T1000 (cell line): Measurements from ENCODE around the gene ABR.

Experiments
- DNase-seq: peaks from one replicate; lab custom pipeline; 2025; ENCODE audit warnings: mixed read lengths; lab: John Stamatoyannopoulos, UW

Gene ABR

DNA sequence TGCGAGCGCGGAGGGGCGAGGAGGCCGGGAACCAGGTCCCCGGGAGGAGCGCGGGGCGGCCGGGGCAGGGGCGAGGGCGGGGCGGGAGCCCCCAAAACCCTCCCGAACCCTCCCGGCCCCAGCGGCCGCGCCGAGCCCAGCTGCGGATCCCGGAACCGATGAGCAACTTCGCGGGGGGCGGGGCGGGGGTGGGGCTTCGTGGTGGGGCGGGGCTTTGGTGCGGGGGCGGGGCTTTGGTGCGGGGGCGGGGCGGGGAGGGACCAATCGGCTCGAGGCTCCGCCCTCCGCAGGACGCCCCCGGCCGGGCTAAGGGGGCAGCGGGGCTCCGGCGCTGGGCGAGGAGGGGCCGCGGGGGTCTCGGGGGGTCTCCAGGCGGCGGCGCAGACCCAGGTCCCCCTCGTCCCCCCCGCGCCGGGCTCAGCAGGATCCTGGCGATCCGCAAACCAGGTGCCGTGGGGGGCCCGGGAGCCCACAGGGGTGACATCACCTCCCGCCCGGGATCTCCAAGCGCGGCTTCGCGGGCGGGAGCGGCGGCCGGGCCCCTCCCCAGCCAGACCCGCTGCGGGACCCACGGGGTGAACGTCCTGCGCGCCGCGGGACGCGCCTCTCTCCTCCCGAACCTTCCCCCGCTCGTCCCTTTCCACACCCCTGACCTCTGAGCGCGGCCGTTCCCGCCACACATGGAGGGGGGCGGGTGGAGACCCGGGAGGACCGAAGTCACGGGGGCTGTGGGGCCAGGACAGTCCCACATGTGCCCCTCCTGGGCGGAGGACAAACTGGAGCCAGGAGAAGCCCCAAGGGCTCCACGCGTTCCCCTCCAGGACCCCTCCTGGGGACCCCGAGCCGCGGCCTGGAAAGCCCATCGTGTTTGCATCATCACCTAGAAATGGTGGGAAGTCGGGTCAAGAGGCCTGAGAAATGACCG is at the start of gene ABR:
TSS of gene ABR (minus strand) at position 164 of the 925 bp plus-strand sequence. CDS start 254 bp downstream, outside the sequence.
- DNase-seq, result peak; percentile 55

- no peak for DNase-seq
Observed at GRCh38 chr17:1229349-1229899, 49.6 kb upstream of the ABR start.

DNA sequence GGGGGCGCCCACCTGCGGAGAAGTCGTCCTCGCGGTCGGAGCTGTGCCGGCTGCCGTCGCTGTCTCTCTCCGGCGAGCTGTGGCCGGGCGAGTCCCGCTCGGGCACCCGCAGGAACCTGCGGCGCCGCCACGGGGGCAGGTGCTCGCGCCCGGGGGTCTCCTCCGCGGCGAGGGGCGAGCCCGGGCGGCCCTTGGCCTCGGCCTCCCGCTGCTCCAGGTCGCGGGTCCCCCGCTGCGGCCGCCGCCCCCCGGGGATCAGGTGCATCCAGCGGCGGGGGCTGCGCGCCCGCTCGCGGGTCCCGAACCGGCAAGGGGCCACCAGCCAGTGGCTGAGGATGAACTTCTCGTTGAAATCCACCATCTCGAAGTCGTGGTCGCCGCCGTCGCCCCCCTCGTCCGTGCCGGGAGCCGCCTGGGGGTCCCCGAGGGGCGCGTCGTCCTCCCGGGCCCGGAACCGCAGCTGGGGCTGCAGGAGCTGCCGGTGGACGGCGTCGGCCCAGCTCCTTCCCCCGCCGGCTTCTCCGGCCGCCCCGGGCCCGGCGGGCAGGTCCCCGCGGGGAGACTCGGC is 49.1 kb upstream of the ABR start:
- DNase-seq, result no peak

DNA sequence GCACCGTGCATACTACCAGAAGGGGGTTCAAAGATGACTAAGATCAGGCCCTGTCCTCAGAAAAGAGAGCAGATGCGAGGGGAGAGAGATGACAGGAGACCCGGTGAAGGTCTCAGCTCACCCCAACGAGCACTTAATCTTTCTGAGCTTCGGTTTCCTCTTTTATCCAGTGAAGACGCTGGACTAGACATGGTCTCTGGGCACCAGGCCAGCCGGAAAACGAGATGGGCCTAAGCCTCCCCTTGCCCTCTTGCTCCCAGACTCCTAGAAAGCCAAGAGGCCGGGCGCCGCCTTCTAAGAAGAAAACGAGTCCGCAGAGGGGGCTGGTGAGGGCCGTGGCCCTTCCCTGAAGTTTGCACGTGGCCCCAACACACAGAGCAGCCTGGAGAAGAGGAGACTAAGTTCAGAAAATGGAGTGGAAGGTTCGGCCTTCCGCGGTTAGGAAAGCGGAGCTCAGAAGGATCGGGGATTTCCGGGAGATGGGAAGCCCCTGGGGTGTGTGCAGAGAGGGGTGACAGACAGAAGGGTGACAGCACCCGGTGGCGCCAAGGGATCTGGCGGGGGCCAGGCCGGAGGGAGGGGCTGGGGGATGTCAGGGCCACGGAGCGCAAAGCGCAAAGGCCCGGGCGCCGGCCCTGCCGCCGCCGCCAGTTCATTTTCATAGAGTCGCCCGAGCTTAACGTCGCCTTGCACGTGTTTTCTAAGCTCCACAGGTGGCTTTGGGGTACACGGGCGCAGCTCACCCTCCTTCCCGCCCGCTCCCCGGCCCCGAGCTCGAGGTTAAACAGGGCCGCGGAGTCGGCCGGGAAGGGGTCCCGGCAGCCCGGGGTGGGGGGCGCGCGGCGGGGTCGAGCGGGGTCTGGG is 48.4 kb upstream of the ABR start:
- no peak for DNase-seq

- DNase-seq, result no peak
Observed at GRCh38 chr17:1227365-1227764, 47.6 kb upstream of the ABR start.

- no peak for DNase-seq
Observed at GRCh38 chr17:1226308-1226707, 46.5 kb upstream of the ABR start.

DNA sequence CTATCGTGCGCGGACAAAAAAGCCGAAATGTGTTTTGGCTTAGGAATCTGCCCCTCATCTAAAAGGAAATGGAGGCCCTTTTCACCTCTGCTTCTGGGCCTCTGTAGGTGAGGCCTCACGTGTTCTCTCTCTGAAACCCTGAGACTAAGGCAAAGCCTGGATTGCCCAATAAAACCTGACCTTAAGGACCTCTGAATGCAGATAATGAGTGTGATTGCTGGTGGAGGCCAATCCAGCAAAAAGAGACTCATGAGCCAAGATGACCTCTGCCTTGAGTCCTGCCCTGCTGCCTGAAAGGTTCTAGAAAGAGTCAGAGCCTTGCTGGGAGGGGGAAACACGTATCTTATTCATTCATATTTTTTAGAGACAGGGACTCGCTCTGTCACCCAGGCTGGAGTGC is 44.5 kb upstream of the ABR start:
- no peak for DNase-seq

DNA sequence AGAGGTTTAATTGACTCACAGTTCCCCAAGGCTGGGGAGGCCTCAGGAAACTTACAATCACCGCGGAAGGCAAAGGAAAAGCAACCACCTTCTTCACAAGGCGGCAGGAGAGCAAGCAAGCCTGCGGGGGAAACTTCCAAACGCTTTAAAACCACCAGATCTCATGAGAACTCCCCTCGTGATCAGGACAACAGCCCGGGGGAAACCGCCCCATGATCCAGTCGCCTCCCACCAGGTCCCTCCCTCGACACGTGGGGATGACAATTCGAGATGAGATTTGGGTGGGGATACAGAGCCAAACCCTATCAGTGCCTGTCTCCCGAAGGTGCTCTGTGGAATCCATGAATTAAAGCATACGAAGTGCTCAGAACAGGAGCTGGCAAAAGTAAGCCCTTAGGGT is 43.9 kb upstream of the ABR start:
- DNase-seq, result no peak

DNA sequence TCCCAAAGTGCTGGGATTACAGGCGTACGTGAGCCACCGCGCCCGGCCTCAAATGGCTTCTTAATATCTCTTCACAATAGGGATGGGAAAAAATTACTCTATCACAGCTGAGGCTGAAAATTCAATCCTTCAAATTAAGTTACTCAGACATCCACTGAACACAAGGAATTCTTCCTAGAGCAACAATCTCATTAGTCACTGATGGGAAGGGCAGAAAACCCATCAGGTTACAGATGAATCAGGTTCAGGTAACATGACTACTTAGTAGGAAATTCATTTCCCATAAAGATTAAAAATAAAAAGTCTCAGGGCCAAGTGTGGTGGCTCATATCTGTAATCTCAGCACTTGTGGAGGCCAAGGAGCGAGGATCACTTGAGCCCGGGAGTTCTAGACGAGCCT is 42.5 kb upstream of the ABR start:
- no peak for DNase-seq

- no peak for DNase-seq
Observed at GRCh38 chr17:1221209-1221608, 41.4 kb upstream of the ABR start.

- DNase-seq, result no peak
Observed at GRCh38 chr17:1220346-1220745, 40.6 kb upstream of the ABR start.

DNA sequence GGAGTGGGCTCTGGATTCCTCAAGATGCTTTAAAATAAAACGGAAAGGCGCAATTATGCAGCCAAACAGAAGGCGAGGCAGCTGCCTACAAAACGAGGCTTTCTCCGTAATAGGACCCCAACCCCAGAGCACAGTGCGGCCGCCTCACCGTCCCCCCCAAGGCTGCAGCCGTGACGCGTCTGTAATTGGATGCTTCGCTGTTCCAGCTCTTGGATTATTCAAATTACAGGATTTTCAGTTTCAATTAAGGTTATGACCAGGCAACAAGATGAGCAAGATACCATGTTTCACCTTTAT is 37.3 kb upstream of the ABR start:
- DNase-seq, result no peak

GRCh38 chr17:1216217-1217088 is 36.7 kb upstream of the ABR start:
- no peak for DNase-seq

GRCh38 chr17:1212946-1213345 is 33.2 kb upstream of the ABR start:
- no peak for DNase-seq

- no peak for DNase-seq
Observed at GRCh38 chr17:1211287-1211686, 31.5 kb upstream of the ABR start.

DNA sequence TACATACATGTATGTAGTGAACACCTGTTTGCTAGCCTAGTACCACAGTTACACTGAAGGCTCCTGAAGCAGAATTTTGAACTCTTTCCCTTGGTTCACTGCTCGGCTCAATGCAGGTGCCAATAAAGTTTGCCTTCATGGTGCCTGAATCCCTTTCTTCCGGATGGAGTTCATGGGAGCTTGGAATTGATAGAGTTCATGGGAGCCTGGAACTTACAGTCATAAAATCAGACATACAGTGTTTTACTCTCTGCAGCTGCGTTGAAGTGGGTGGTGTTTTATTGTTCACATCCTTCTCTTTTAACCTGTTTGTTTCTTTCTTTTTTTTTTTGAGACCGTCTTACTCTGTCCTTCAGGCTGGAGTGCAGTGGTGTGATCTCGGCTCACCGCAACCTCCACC is 29.2 kb upstream of the ABR start:
- no peak for DNase-seq

DNA sequence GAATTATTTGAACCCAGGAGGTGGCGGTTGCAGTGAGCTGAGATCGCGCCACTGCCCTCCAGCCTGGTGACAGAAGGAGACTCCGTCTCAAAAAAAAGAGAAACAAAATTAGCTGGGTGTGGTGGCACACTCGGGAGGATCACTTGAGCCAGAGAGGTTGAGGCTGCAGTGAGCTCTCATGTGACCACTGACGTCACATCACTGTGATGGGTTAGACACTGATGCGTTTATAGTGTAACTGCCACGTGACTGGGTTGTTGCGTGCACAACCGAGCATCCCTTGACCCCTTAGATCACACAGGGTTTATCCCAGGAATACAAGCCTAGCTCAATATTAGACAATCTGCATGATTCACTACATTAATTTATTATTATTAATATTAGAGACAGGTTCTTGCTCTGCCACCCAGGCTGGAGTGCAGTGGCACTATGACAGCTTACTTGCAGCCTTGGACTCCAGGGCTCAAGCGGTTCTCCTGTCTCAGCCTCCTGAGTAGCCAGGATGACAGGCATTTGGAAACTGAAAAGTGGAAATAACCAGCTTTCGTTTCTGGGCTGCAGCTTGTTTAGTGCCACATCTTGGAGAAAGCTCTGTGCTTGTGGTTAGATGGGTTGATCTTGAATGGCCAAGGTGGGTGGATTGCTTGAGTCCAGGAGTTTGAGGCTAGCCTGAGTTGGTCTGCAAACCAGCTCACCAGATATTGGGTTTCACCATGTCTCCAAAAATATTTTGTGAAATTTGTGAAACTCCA is 26.4 kb upstream of the ABR start:
- no peak for DNase-seq

DNA sequence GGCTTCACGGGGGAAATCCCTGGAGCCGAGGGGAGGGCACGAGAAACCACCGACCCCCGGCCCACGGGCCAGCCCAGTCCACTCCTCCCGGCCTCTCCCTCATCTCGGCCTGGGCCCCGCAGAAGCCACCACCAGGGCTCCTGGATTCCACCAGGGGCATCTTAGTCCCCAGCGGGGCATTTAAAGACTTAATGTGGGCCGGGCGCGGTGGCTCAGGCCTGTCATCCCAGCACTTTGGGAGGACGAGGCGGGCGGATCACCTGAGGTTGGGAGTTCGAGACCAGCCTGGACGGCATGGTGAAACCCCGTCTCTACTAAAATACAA is 24.1 kb upstream of the ABR start:
- DNase-seq, result no peak

GRCh38 chr17:1203111-1203966 is 23.6 kb upstream of the ABR start:
- peak; percentile 79 for DNase-seq

DNA sequence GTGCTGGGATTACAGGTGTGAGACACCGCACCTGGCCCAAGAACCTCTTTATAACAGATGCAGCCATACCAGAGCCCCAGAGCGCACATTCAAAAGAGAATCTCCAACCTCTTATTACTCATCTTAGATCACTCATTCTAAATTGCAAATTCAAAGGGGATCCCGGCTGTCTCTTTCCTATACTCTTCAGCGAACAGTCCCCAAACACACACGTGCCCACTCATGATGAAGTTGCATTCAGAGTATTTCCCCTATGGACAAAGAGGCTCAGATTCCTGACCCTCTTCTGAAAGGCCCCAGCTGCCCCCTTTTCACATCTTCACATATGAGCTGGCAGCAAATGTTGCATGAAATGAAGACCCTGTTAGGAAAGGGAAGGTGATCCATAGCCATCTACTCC is 22.5 kb upstream of the ABR start:
- no peak for DNase-seq
